T-helper 2 cell treated with Interferon-gamma antibody and Interleukin-4, amounts not matched to agents 5 μg/mL and 100 μg/mL, for 36 hours (primary cell): ENCODE data around the gene PSMD11.
"Not testable (repeated sequence)": the region's sequence is repeated elsewhere in the genome, so short reads cannot be mapped to it uniquely, and the experiment has no call there.

Source experiments
- DNase-seq: peaks from one replicate; pipeline ENCODE4 v3.0.0; 2021; ENCODE audit warnings: low spot score
- H3K27ac Mint-ChIP-seq: one replicate; pipeline ENCODE4 v1.8.0; 2021; ENCODE audit warnings: mild to moderate bottlenecking, mixed read lengths
- H3K27me3 Mint-ChIP-seq: one replicate; pipeline ENCODE4 v1.8.0; 2021; ENCODE audit warnings: low read depth, mixed read lengths
- H3K36me3 Mint-ChIP-seq: one replicate; pipeline ENCODE4 v1.8.0; 2021; ENCODE audit warnings: low read depth, mixed read lengths
- H3K4me1 Mint-ChIP-seq: one replicate; pipeline ENCODE4 v1.8.0; 2021; ENCODE audit warnings: low read depth, mixed read lengths
- H3K4me3 Mint-ChIP-seq: one replicate; pipeline ENCODE4 v1.8.0; 2022; ENCODE audit warnings: mild to moderate bottlenecking, moderate library complexity, mixed read lengths
- H3K9me3 Mint-ChIP-seq: one replicate; pipeline ENCODE4 v1.8.0; 2021; ENCODE audit warnings: mixed read lengths

The PSMD11 gene

DNA sequence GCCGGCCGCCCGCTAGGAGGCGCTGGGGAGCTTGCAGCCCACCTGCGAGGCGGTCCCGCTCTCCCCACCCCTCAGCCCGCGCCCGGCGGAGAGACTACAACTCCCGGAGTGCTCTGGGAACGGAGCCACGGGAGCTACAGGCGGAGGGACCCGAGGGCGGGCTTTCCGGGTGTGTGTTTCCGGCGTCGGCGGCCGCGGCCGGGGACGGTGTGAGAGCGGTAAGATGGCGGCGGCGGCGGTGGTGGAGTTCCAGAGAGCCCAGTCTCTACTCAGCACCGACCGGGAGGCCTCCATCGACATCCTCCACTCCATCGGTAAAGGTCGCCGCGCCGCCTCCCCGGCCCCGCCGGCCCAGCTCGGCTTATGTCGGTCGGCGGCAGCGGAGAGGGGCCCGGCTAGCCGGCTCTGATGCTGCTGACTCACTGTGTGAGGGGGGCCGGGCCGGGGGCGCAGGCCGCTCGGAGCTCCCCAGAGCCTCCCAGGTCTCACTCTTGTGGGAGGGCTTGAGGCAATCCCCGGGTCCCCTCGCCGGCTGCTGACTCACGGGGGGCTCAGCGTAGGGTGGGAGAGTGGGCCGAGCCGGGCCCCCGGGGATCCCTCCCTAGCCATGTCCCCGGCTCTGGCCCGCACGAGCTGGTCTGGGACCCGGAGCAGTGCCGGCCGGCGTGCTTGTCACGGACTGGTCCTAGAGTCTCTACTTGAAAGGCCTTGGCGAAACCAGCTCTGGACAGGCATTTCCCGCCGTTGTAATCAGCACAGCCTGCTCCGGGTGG is at the start of gene PSMD11:
Gene PSMD11 (plus strand): TSS at position 210 of the 773 bp plus-strand sequence. CDS start 14 bp downstream, at position 224.
- Mint-ChIP-seq H3K36me3 (peaks cover 23% of the 10 kb centered on the region), H3K27me3 (peaks cover 13% of the 10 kb centered on the region), H3K4me1 (peaks cover 35% of the 10 kb centered on the region), H3K9me3 (no peaks in the 10 kb centered on the region), H3K4me3 (peak within 1 kb of the TSS; percentile 90), H3K27ac (peak within 1 kb of the TSS; percentile 85)
- peak; percentile 98 for DNase-seq

GRCh38 chr17:32396343-32396742 is 48.0 kb upstream of the PSMD11 start:
- Mint-ChIP-seq H3K27ac (no peak overlapping the region), H3K9me3 (no peaks in the 10 kb centered on the region), H3K4me1 (peaks cover 3% of the 10 kb centered on the region), H3K36me3 (peaks cover 7% of the 10 kb centered on the region), H3K27me3 (no peaks in the 10 kb centered on the region), H3K4me3 (no peak overlapping the region)
- DNase-seq = no peak

DNA sequence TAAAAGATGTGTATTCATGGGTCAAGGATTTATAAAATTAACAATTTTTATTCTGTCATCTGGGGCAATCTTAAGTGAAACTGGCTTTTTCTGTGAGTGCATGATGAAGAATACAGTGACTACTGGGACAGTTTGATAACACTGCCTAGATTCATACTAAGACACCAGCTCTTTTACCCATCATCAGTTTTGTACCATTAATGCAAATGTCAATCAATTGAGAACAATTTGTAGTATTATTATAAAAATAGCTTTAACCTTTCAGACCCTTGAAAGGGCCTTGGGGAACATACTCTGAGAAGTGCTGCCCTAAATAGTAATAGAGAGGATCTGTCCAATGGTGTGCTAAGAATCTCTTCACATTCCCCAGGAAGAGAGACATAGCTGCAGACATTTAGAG is 45.4 kb upstream of the PSMD11 start:
- peaks cover 2% of the 10 kb centered on the region for H3K4me1 Mint-ChIP-seq
- no peak overlapping the region for H3K27ac Mint-ChIP-seq
- H3K9me3 Mint-ChIP-seq = no peaks in the 10 kb centered on the region

DNA sequence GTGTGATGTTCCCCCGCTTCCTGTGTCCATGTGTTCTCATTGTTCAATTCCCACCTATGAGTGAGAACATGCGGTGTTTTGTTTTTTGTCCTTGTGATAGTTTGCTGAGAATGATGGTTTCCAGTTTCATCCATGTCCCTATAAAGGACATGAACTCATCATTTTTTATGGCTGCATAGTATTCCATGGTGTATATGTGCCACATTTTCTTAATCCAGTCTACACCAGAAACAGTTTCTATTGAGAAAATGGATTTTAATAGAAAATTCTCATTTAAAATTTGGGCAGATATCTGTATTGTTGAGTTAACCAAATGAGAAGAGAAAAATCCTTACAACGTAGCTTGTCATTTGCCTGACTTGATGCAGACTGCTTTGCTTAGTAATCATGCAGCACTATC is 34.2 kb upstream of the PSMD11 start:
- H3K4me1 Mint-ChIP-seq, H3K27ac Mint-ChIP-seq, H3K9me3 Mint-ChIP-seq, H3K27me3 Mint-ChIP-seq, DNase-seq, H3K4me3 Mint-ChIP-seq, H3K36me3 Mint-ChIP-seq: not testable (repeated sequence)

More for the DNA sequence above, 45.4 kb upstream of the PSMD11 start:
- no peak overlapping the region for H3K4me3 Mint-ChIP-seq
- H3K27me3 Mint-ChIP-seq = no peaks in the 10 kb centered on the region
- peaks cover 4% of the 10 kb centered on the region for H3K36me3 Mint-ChIP-seq
- DNase-seq = no peak

DNA sequence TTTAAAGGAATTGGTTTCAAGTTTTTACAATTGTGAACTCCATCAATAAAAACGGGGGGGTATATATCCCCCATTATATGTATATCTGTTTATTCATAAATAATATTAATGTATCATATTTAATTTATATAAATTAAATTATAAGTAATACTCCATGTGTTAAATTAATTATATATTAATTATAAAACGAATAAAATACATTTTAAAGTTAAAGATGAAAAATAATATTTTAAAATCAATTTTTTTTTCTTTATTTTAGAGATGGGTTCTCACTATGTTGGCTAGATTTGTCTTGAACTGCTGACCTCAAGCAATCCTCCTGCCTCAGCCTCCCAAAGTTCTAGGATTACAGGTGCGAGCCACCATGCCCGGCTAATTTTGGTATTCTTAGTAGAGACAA is 17.4 kb upstream of the PSMD11 start:
- Mint-ChIP-seq H3K4me1 (no peaks in the 10 kb centered on the region), H3K36me3 (peaks cover 7% of the 10 kb centered on the region), H3K9me3 (peaks cover 20% of the 10 kb centered on the region)

GRCh38 chr17:32429598-32429997 is 14.7 kb upstream of the PSMD11 start:
- peaks cover 20% of the 10 kb centered on the region for H3K9me3 Mint-ChIP-seq
- peaks cover 7% of the 10 kb centered on the region for H3K36me3 Mint-ChIP-seq
- no peak overlapping the region for H3K27ac Mint-ChIP-seq
- H3K27me3 Mint-ChIP-seq = no peaks in the 10 kb centered on the region
- no peak overlapping the region for H3K4me3 Mint-ChIP-seq
- no peaks in the 10 kb centered on the region for H3K4me1 Mint-ChIP-seq
- DNase-seq = no peak

More for the DNA sequence above, 17.4 kb upstream of the PSMD11 start:
- Mint-ChIP-seq H3K27ac (no peak overlapping the region), H3K4me3 (no peak overlapping the region), H3K27me3 (peaks cover 4% of the 10 kb centered on the region)
- DNase-seq = no peak

DNA sequence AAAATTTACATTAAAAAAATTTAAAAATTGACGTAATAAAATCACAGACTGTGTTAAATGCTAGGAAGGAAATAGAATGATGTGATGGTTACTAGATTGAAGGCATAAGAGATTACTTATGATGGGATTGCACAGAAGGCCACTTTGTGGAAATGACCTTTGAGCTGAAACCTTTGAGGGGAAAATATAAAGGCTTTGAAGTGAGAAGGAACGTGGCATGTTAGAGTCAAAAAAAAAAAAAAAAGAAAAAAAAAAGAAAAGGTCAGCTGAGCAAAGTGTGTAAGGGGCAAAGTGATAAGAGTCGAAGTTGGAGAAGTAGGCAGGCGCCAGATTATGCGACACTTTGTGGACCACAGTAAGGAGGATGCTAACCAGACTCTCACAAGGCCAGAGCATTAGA is 3.6 kb upstream of the PSMD11 start:
- no peak overlapping the region for H3K4me3 Mint-ChIP-seq
- H3K27ac Mint-ChIP-seq = no peak overlapping the region

GRCh38 chr17:32441886-32442285 is 2.4 kb upstream of the PSMD11 start:
- no peak overlapping the region for H3K4me3 Mint-ChIP-seq

More for the DNA sequence above, 3.6 kb upstream of the PSMD11 start:
- H3K4me1 Mint-ChIP-seq = peaks cover 16% of the 10 kb centered on the region
- DNase-seq = no peak
- H3K9me3 Mint-ChIP-seq = peaks cover 7% of the 10 kb centered on the region
- peaks cover 3% of the 10 kb centered on the region for H3K36me3 Mint-ChIP-seq
- peaks cover 19% of the 10 kb centered on the region for H3K27me3 Mint-ChIP-seq

DNA sequence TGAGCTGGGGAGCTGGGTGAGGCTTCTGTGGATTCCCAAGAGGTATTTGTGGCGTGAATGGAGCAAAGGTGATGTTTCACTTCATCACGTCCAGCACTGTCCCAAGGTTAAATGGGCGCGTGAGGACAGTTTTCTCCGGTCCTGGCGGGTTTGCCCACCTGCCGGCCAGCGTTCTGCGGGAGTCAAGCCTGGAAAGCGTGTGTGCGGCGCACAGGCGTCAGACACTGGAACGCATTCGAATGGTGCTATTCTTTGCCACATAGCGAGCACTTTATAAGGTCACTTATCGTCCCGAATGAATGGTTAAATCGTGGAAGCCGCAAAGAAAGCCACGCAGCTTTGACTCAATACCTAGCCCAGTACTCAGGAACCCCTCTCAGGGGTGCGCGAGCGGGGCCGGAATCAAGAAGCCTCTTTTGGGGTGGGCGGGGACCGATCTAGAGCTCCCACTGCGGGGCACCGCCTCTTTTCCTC is 446 bp upstream of the PSMD11 start:
- H3K36me3 Mint-ChIP-seq = peaks cover 22% of the 10 kb centered on the region
- H3K4me3 Mint-ChIP-seq = peak overlapping the region; percentile 90
- no peak for DNase-seq
- H3K9me3 Mint-ChIP-seq = no peaks in the 10 kb centered on the region
- H3K27me3 Mint-ChIP-seq = peaks cover 13% of the 10 kb centered on the region
- no peak overlapping the region for H3K27ac Mint-ChIP-seq
- H3K4me1 Mint-ChIP-seq = peaks cover 34% of the 10 kb centered on the region

More at GRCh38 chr17:32441886-32442285, 2.4 kb upstream of the PSMD11 start:
- Mint-ChIP-seq H3K27ac (no peak overlapping the region), H3K27me3 (peaks cover 16% of the 10 kb centered on the region), H3K36me3 (peaks cover 10% of the 10 kb centered on the region), H3K4me1 (peaks cover 27% of the 10 kb centered on the region), H3K9me3 (no peaks in the 10 kb centered on the region)
- no peak for DNase-seq

GRCh38 chr17:32445074-32445415 is 735 bp downstream of the PSMD11 start:
- peaks cover 13% of the 10 kb centered on the region for H3K27me3 Mint-ChIP-seq
- peak; percentile 42 for DNase-seq
- peak overlapping the region; percentile 90 for H3K4me3 Mint-ChIP-seq
- peaks cover 39% of the 10 kb centered on the region for H3K4me1 Mint-ChIP-seq
- no peaks in the 10 kb centered on the region for H3K9me3 Mint-ChIP-seq
- H3K27ac Mint-ChIP-seq = peak overlapping the region; percentile 85
- peaks cover 28% of the 10 kb centered on the region for H3K36me3 Mint-ChIP-seq

DNA sequence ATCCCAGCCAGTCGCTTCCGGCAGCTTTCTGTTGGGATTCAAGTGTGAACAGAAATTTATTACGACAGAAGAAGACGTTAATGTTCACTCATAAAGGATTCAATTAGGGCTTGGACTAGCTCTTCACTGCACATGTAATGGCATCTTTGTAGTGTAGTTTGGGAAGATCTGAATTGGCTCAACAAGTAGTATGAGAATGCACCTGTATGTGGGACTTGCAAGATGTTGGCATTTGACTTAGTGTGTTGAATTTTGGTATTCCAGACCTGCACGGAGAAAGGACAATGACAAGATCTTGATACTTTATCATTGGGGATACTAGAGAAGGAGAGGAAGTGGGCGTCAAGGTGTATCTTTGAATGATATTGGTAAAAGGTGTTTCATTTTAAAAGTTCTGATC is 1.2 kb downstream of the PSMD11 start:
- H3K4me1 Mint-ChIP-seq = peaks cover 40% of the 10 kb centered on the region
- peaks cover 30% of the 10 kb centered on the region for H3K36me3 Mint-ChIP-seq
- H3K4me3 Mint-ChIP-seq = peak overlapping the region; percentile 90
- H3K27me3 Mint-ChIP-seq = peaks cover 13% of the 10 kb centered on the region
- DNase-seq = no peak
- H3K27ac Mint-ChIP-seq = peak overlapping the region; percentile 85
- no peaks in the 10 kb centered on the region for H3K9me3 Mint-ChIP-seq

GRCh38 chr17:32445971-32446370 is 1.7 kb downstream of the PSMD11 start:
- H3K36me3 Mint-ChIP-seq = peaks cover 33% of the 10 kb centered on the region
- no peaks in the 10 kb centered on the region for H3K9me3 Mint-ChIP-seq
- DNase-seq = no peak
- peak overlapping the region; percentile 85 for H3K27ac Mint-ChIP-seq
- H3K27me3 Mint-ChIP-seq = peaks cover 13% of the 10 kb centered on the region
- H3K4me3 Mint-ChIP-seq = peak overlapping the region; percentile 90
- peaks cover 41% of the 10 kb centered on the region for H3K4me1 Mint-ChIP-seq

DNA sequence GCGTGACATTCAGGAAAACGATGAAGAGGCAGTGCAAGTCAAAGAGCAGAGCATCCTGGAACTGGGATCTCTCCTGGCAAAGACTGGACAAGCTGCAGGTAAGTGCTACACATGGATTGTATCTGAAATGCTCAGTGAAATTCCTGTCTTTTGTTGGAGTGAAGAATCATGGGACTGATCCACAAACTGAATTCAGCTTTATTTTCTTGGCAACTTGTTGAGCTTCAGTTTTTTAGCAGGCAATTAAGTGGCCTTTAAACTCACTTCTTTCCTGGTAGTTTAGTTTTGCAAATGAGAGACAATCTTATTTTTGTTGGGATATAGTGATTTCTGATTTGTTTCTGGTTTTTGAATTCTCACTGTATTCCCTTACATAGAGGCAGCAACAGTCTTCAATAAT is 2.6 kb downstream of the PSMD11 start:
- H3K27ac Mint-ChIP-seq = no peak overlapping the region
- H3K9me3 Mint-ChIP-seq = no peaks in the 10 kb centered on the region
- H3K36me3 Mint-ChIP-seq = peaks cover 41% of the 10 kb centered on the region
- H3K4me3 Mint-ChIP-seq = peak overlapping the region; percentile 90
- H3K27me3 Mint-ChIP-seq = peaks cover 9% of the 10 kb centered on the region
- peaks cover 37% of the 10 kb centered on the region for H3K4me1 Mint-ChIP-seq
- DNase-seq = no peak

- Mint-ChIP-seq H3K27me3 (no peaks in the 10 kb centered on the region), H3K4me3 (no peak overlapping the region), H3K36me3 (peaks cover 68% of the 10 kb centered on the region), H3K9me3 (no peaks in the 10 kb centered on the region), H3K27ac (no peak overlapping the region), H3K4me1 (peaks cover 34% of the 10 kb centered on the region)
- no peak for DNase-seq
Observed at GRCh38 chr17:32449963-32450362, 5.7 kb downstream of the PSMD11 start.
